DMS 273 treated with DMSO at 0.1 percent for 48 hours (cell line): Measurements from ENCODE around the gene DHFR.
A peak's percentile ranks its signal among the peaks of the same experiment; 100 is the strongest.
"Not testable (repeated sequence)": the region's sequence is repeated elsewhere in the genome, so short reads cannot be mapped to it uniquely, and the experiment has no call there.

Experiments
- DNase-seq: peaks from one replicate; lab custom pipeline; 2025; lab: John Stamatoyannopoulos, UW

Gene DHFR

GRCh38 chr5:80654391-80655230 is at the start of gene DHFR, which contains the start of gene MSH3:
Gene DHFR, minus strand, starts transcription at chr5:80654983. Its CDS starts 494 bp downstream, at chr5:80654489.
Gene MSH3, plus strand, starts transcription at chr5:80654652. Its CDS starts 76 bp downstream, at chr5:80654728.
- peak; percentile 85 for DNase-seq

- DNase-seq: no peak
Measured at GRCh38 chr5:80704221-80704620, 49.4 kb upstream of the DHFR start.

- no peak for DNase-seq
Measured at GRCh38 chr5:80703747-80704146, 49.0 kb upstream of the DHFR start.

- DNase-seq: no peak
Measured at GRCh38 chr5:80703291-80703690, 48.5 kb upstream of the DHFR start.

GRCh38 chr5:80701597-80701996 is 46.8 kb upstream of the DHFR start:
- no peak for DNase-seq

- no peak for DNase-seq
Measured at GRCh38 chr5:80698369-80698768, 43.6 kb upstream of the DHFR start.

- no peak for DNase-seq
Measured at GRCh38 chr5:80697100-80697499, 42.3 kb upstream of the DHFR start.

- no peak for DNase-seq
Measured at GRCh38 chr5:80696450-80696849, 41.7 kb upstream of the DHFR start.

- DNase-seq: no peak
Measured at GRCh38 chr5:80695666-80696065, 40.9 kb upstream of the DHFR start.

- no peak for DNase-seq
Measured at GRCh38 chr5:80689627-80690026, 34.8 kb upstream of the DHFR start.

- no peak for DNase-seq
Measured at GRCh38 chr5:80688648-80689420, 34.1 kb upstream of the DHFR start.

- DNase-seq: peak; percentile 2
Measured at GRCh38 chr5:80686757-80687156, 32.0 kb upstream of the DHFR start.

GRCh38 chr5:80676706-80677105 is 21.9 kb upstream of the DHFR start:
- DNase-seq: no peak

- peak; percentile 17 for DNase-seq
Measured at GRCh38 chr5:80672140-80672736, 17.5 kb upstream of the DHFR start.

GRCh38 chr5:80668016-80668969 is 13.5 kb upstream of the DHFR start:
- DNase-seq: no peak

GRCh38 chr5:80667384-80667783 is 12.6 kb upstream of the DHFR start:
- DNase-seq: no peak

- DNase-seq: no peak
Measured at GRCh38 chr5:80665057-80665456, 10.3 kb upstream of the DHFR start.

- DNase-seq: no peak
Measured at GRCh38 chr5:80662108-80662507, 7.3 kb upstream of the DHFR start.

- DNase-seq: not testable (repeated sequence)
Measured at GRCh38 chr5:80660661-80661060, 5.9 kb upstream of the DHFR start.

GRCh38 chr5:80659106-80659505 is 4.3 kb upstream of the DHFR start:
- no peak for DNase-seq

- no peak for DNase-seq
Measured at GRCh38 chr5:80656425-80656824, 1.6 kb upstream of the DHFR start.
